ENCODE data around the gene CHD9. TPM values are rescaled to one million over a fixed set of nuclear protein-coding genes. Genes with fewer than 3 reads are reported as not detected.
"Not testable (repeated sequence)": the region's sequence is repeated elsewhere in the genome, so short reads cannot be mapped to it uniquely, and the experiment has no call there.

CHD9 gene
- total RNA-seq (221 TPM), polyA plus RNA-seq (16.8 TPM)

GRCh38 chr16:53054670-53055485, at the start of gene CHD9:
Gene CHD9 (plus strand): TSS chr16:53054991. CDS start chr16:53156090, 101,099 bp downstream.
- peak; percentile 67 for DNase-seq (ENCODE audit: extremely low spot score)
- Histone ChIP-seq H3K36me3 (ENCODE audit: insufficient read depth) (no peaks in the 10 kb centered on the region), H3K4me1 (ENCODE audit: insufficient read depth) (no peaks in the 10 kb centered on the region), H3K4me3 (ENCODE audit: low read depth, low read length) (peak within 1 kb of the TSS; percentile 59), H3K27ac (ENCODE audit: low read depth) (peak within 1 kb of the TSS; percentile 77)
- WGBS: under 1% methylated on average over 62 of the region's 62 CpGs

DNA sequence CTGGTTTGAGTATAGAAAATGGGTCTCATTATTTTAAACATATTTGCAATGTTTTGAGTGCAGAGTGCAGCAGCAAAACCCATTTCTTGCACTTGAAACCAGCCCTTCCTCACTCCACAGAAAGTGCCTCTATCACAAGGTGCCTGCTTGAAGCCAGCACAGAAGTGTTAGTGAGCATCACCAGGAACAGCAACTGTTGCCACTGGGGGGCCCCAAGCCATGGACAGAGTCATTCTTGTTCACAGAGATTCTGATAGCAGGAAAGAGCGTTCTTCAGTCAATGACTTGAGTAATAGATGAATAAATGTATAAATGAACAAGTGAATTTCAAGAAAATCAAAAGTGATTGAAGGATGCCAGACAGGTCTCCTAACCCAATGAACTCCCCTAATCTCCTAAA, 47.7 kb upstream of the CHD9 start:
- no peak for DNase-seq (ENCODE audit: extremely low spot score)
- 83% methylated on average over 1 of the region's 1 CpG for WGBS
- H3K27ac ChIP-seq (ENCODE audit: low read depth): no peak overlapping the region
- no peaks in the 10 kb centered on the region for H3K36me3 ChIP-seq (ENCODE audit: insufficient read depth)
- H3K4me3 ChIP-seq (ENCODE audit: low read depth, low read length): no peak overlapping the region
- no peaks in the 10 kb centered on the region for H3K4me1 ChIP-seq (ENCODE audit: insufficient read depth)

DNA sequence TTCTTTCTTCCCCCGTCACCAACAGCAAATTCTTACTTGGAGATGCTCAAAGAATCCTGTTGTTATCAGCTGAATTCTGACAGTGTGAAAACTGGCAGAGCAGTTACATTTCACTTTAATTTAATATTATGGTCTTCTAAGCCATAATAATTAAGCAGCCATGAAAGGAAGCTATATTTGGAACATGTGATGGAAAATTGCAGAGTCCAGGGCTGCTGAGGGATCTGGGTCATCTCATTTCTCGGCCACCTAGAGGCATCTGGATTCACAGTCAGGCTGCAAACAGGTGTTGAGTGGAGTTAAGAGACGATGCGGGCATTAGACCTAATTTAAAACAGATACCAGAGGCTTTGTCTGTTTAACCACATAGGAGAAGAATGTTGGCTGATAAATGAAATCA, 40.5 kb upstream of the CHD9 start:
- H3K4me1 ChIP-seq (ENCODE audit: insufficient read depth): no peaks in the 10 kb centered on the region
- H3K36me3 ChIP-seq (ENCODE audit: insufficient read depth): no peaks in the 10 kb centered on the region
- no peak overlapping the region for H3K4me3 ChIP-seq (ENCODE audit: low read depth, low read length)
- H3K27ac ChIP-seq (ENCODE audit: low read depth): no peak overlapping the region
- DNase-seq (ENCODE audit: extremely low spot score): no peak
- WGBS: 28% methylated on average over 4 of the region's 4 CpGs

DNA sequence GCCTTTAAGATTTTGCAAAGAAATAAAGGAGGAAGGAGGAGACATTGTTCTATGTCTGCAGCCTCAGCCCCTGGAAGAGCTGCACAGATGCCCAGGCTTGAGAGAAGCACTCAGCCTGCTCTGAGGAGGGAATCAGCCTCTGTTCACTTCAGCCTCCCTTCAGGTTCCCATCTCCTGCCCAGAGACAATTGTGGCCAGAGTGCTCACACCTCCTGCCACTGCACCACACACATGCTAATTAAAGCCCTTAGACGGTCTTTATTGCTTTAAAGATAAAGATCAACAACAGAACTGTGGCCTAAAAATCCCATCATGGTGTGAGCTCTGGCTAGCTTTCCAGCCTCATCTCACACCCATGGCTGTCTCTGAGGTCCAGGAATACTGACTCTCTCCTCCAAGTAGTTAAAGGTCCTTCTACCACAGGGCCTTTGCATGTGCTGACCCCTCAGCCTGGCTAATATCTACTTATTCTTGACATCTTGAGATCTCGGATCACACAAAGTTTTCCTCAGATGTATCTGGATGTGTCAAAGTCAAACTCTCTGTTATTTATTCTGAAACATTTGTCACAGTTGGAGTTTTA, 35.9 kb upstream of the CHD9 start:
- Histone ChIP-seq H3K27ac (ENCODE audit: low read depth) (no peak overlapping the region), H3K4me3 (ENCODE audit: low read depth, low read length) (no peak overlapping the region), H3K36me3 (ENCODE audit: insufficient read depth) (no peaks in the 10 kb centered on the region), H3K4me1 (ENCODE audit: insufficient read depth) (no peaks in the 10 kb centered on the region)
- 68% methylated on average over 2 of the region's 2 CpGs for WGBS
- DNase-seq (ENCODE audit: extremely low spot score): no peak

GRCh38 chr16:53022374-53022773, 32.4 kb upstream of the CHD9 start:
- no peak for DNase-seq (ENCODE audit: extremely low spot score)
- no peaks in the 10 kb centered on the region for H3K36me3 ChIP-seq (ENCODE audit: insufficient read depth)
- 6% methylated on average over 5 of the region's 5 CpGs for WGBS
- H3K4me3 ChIP-seq (ENCODE audit: low read depth, low read length): no peak overlapping the region
- H3K4me1 ChIP-seq (ENCODE audit: insufficient read depth): no peaks in the 10 kb centered on the region
- H3K27ac ChIP-seq (ENCODE audit: low read depth): no peak overlapping the region

- H3K36me3 ChIP-seq (ENCODE audit: insufficient read depth): no peaks in the 10 kb centered on the region
- no peak overlapping the region for H3K4me3 ChIP-seq (ENCODE audit: low read depth, low read length)
- no peaks in the 10 kb centered on the region for H3K4me1 ChIP-seq (ENCODE audit: insufficient read depth)
- no peak overlapping the region for H3K27ac ChIP-seq (ENCODE audit: low read depth)
- DNase-seq (ENCODE audit: extremely low spot score): no peak
- WGBS: 96% methylated on average over 4 of the region's 4 CpGs
Measured at GRCh38 chr16:53024045-53024444, 30.7 kb upstream of the CHD9 start.

DNA sequence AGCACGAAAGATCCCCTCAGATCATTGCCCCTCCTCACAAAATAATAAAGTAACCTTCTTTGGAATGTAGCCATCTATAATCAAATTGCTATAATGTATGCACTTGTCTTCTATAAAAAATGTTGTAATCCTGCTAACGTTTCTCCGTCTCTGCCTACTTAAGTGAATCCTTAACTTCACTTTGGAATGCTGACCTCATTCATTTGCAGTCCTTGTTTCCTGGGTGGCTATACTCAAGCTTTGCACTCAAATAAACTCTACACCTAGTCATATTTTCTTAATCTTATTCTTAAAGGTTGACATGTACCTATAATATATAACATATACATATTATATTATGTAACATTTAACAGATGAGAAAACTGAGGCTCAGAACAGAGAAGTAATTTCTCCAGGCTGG, 24.8 kb upstream of the CHD9 start:
- H3K4me1 ChIP-seq (ENCODE audit: insufficient read depth): no peaks in the 10 kb centered on the region
- H3K4me3 ChIP-seq (ENCODE audit: low read depth, low read length): no peak overlapping the region
- no peak overlapping the region for H3K27ac ChIP-seq (ENCODE audit: low read depth)
- DNase-seq (ENCODE audit: extremely low spot score): no peak
- H3K36me3 ChIP-seq (ENCODE audit: insufficient read depth): no peaks in the 10 kb centered on the region
- WGBS: 61% methylated on average over 3 of the region's 3 CpGs

- Histone ChIP-seq H3K27ac (ENCODE audit: low read depth) (no peak overlapping the region), H3K4me3 (ENCODE audit: low read depth, low read length) (no peak overlapping the region), H3K4me1 (ENCODE audit: insufficient read depth) (no peaks in the 10 kb centered on the region), H3K36me3 (ENCODE audit: insufficient read depth) (no peaks in the 10 kb centered on the region)
- 54% methylated on average over 2 of the region's 2 CpGs for WGBS
- DNase-seq (ENCODE audit: extremely low spot score): no peak
Measured at GRCh38 chr16:53031323-53031942, 23.4 kb upstream of the CHD9 start.

- Histone ChIP-seq H3K36me3 (ENCODE audit: insufficient read depth) (no peaks in the 10 kb centered on the region), H3K27ac (ENCODE audit: low read depth) (no peak overlapping the region), H3K4me3 (ENCODE audit: low read depth, low read length) (no peak overlapping the region), H3K4me1 (ENCODE audit: insufficient read depth) (no peaks in the 10 kb centered on the region)
- no peak for DNase-seq (ENCODE audit: extremely low spot score)
- 85% methylated on average over 6 of the region's 6 CpGs for WGBS
Measured at GRCh38 chr16:53034306-53034705, 20.5 kb upstream of the CHD9 start.

DNA sequence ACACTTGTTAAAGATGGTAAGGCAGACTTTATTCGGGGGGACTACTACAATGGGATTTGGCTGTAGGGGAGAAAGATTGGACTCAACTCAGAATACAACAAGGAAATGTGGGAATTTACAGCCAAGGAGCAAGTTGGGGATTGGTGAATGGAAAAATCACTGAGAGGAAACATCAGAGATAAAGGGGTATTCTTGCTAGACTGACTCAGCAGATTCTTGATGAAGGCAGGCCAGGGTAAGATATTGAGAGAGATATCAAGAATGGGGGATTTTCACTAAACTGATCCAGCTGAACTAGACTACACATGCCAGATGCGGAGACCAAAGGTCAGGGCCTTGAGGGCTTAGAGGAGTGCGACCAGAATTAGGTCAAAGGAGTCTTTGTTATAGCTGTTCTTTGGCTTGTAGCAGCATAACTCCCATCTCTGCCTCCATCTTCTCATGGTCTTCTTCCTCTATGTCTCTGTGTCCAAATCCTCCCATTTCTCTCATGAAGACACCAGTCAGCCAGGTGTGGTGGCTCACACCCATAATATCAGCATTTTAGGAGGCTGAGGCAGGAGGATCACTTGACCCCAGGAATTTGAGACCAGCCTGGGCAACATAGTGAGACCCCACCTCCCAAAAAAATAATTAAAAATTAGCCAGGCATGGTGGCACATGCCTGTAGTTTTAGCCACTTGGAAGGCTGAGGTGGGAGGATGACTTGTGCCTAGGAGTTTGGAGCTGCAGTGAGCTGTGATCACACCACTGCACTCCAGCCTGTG, 19.4 kb upstream of the CHD9 start:
- H3K27ac ChIP-seq (ENCODE audit: low read depth): no peak overlapping the region
- H3K4me3 ChIP-seq (ENCODE audit: low read depth, low read length): no peak overlapping the region
- H3K36me3 ChIP-seq (ENCODE audit: insufficient read depth): no peaks in the 10 kb centered on the region
- WGBS: 75% methylated on average over 3 of the region's 3 CpGs
- DNase-seq (ENCODE audit: extremely low spot score): no peak
- no peaks in the 10 kb centered on the region for H3K4me1 ChIP-seq (ENCODE audit: insufficient read depth)

DNA sequence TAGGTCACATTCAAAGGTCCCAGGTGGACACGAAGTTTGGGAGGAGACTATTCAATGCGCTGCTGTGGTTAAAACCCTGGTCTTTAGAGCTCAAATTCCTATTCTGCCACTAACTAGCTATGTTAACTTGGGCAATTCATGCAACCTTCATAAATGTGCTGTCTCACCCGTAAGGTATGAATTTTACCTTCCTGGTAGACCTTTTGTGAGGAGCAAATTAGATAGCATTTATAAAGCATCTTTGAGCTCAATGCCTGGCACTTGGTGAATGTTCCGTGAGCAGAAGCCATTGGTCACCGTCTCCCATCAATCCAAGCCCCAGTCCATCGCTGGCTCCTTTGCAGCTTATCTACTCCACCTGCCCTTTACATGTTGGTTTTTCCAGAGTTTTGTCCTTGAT, 18.7 kb upstream of the CHD9 start:
- WGBS: 95% methylated on average over 6 of the region's 6 CpGs
- DNase-seq (ENCODE audit: extremely low spot score): no peak
- H3K27ac ChIP-seq (ENCODE audit: low read depth): no peak overlapping the region

DNA sequence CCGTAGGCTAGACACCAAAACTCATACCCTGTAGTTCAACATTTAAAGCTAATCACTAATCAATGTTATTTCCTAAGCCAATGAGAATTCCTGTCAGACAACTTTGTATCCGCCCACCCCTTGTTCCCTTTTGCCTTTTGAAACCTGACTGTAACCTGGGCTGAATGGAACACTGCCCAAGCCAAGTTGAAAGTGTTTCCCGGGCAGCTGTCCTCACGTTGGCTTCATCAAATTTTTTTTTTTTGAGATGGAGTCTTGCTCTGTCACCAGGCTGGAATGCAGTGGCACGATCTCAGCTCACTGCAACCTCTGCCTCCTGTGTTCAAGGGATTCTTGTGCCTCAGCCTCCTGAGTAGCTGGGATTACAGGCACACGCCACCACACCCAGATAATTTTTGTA, 18.1 kb upstream of the CHD9 start:
- not testable (repeated sequence) for H3K36me3 ChIP-seq (ENCODE audit: insufficient read depth); H3K4me3 ChIP-seq (ENCODE audit: low read depth, low read length); H3K4me1 ChIP-seq (ENCODE audit: insufficient read depth); DNase-seq (ENCODE audit: extremely low spot score); H3K27ac ChIP-seq (ENCODE audit: low read depth)
- 76% methylated on average over 6 of the region's 6 CpGs for WGBS

More for the DNA sequence above, 18.7 kb upstream of the CHD9 start:
- H3K4me1 ChIP-seq (ENCODE audit: insufficient read depth): no peaks in the 10 kb centered on the region
- no peak overlapping the region for H3K4me3 ChIP-seq (ENCODE audit: low read depth, low read length)
- no peaks in the 10 kb centered on the region for H3K36me3 ChIP-seq (ENCODE audit: insufficient read depth)

GRCh38 chr16:53040788-53041187, 14.0 kb upstream of the CHD9 start:
- Histone ChIP-seq H3K27ac (ENCODE audit: low read depth) (no peak overlapping the region), H3K36me3 (ENCODE audit: insufficient read depth) (no peaks in the 10 kb centered on the region), H3K4me1 (ENCODE audit: insufficient read depth) (no peaks in the 10 kb centered on the region), H3K4me3 (ENCODE audit: low read depth, low read length) (no peak overlapping the region)
- no peak for DNase-seq (ENCODE audit: extremely low spot score)
- WGBS: 91% methylated on average over 1 of the region's 1 CpG
